Subcutaneous adipose tissue (tissue), 4 donors: ENCODE measurements around the gene MTRR. TPM values are rescaled to one million over a fixed set of nuclear protein-coding genes. Genes with fewer than 3 reads are reported as not detected.

Source experiments
- total RNA-seq, 4 donors: library from RNA; depleted of rRNA; stranded (reverse); fragments of >200 nt; gene quantifications; one replicate each; pipeline ENCODE4 v1.1.0, GENCODE V29; 2016
- TF ChIP-seq, protein P1 (sequence below): fragments of 450-650 bp; IDR thresholded peaks from one replicate; pipeline ENCODE4 v1.5.1; 2016; ENCODE audit warnings: low read depth, mild to moderate bottlenecking, control low read depth, antibody characterized with exemption, moderate library complexity

MTRR gene
- total RNA-seq, 4 donors from 2014 or later: 25.4 to 58.7 (median 31.8) TPM

DNA sequence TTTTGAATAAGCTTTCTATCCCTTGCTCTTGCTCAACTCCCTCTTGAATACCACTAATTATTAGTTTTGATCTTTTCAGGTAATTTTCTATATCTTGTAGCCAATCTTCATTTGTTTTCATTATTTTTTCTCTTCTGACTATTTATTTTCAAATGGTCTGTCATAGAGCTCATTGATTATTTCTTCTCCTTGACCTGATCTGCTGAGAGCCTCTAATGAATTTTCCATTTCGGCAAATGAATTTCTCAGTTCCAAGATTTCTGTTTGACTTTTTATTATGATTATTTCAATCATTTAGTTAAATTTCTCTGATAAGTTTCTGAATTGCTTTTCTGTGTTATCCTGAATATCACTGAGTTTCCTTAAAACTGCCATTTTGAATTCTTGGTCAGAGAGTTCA, 39.4 kb downstream of the MTRR start:
- TF ChIP-seq, protein P1, sequence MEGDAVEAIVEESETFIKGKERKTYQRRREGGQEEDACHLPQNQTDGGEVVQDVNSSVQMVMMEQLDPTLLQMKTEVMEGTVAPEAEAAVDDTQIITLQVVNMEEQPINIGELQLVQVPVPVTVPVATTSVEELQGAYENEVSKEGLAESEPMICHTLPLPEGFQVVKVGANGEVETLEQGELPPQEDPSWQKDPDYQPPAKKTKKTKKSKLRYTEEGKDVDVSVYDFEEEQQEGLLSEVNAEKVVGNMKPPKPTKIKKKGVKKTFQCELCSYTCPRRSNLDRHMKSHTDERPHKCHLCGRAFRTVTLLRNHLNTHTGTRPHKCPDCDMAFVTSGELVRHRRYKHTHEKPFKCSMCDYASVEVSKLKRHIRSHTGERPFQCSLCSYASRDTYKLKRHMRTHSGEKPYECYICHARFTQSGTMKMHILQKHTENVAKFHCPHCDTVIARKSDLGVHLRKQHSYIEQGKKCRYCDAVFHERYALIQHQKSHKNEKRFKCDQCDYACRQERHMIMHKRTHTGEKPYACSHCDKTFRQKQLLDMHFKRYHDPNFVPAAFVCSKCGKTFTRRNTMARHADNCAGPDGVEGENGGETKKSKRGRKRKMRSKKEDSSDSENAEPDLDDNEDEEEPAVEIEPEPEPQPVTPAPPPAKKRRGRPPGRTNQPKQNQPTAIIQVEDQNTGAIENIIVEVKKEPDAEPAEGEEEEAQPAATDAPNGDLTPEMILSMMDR: no peak

DNA sequence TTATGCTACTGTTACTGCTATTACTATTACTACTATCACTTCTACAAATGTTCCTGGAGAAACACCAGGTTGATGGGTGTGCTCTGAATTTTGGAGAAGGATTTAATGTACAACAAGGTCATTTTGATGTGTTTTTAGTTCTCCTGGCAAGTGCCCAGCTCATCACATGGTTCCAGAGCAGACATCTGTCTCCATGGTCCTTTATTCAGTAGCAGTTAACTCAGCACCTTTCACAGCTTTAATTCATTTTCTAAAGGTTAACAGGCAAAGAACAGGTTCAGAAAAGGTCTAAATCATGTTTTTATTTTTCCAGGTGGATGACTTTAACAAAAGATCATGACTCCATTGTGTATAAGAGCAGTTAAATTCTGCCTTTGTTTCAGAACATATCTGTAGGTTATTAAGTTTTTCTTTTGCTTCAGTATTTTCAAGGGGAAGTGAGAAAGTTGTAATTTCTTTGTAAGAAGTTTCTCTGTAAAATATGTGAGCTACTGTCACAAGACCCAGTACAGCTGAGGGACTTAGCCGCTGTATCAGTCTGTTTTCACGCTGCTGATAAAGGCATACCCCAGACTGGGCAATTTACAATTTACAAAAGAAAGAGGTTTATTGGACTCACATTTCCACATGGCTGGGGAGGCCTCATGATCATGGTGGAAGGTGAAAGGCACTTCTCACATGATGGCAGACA, 41.9 kb downstream of the MTRR start:
- TF ChIP-seq, protein P1: no peak

DNA sequence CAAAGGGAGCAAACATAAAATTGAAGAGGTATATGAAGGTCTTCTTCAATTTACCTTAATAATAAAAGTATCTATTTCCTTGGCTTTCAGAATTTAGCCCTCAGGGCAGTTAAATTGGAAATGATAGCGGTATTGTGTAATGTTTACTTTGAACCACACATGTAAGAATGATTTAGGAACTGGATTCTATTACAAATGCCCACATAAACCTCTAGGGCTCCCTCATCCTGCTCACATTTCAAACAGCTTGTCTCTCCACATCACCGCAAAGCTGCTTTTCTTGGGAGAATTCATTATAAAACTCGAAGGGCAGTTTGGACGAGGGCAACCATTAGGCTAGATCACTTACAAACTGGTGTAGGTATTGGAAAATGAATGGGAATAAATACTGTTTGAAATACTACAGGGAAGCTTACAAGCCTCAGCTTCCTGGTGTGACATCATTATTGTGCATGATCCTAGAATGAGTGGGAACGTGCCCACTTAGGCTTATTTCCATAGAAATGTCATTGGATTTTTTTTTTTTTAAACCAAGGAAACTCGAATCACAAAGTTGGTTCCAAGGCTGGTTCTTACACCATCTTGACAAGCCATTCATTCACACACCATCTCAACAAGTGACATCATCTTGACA, 47.3 kb downstream of the MTRR start:
- TF ChIP-seq, protein P1: no peak

DNA sequence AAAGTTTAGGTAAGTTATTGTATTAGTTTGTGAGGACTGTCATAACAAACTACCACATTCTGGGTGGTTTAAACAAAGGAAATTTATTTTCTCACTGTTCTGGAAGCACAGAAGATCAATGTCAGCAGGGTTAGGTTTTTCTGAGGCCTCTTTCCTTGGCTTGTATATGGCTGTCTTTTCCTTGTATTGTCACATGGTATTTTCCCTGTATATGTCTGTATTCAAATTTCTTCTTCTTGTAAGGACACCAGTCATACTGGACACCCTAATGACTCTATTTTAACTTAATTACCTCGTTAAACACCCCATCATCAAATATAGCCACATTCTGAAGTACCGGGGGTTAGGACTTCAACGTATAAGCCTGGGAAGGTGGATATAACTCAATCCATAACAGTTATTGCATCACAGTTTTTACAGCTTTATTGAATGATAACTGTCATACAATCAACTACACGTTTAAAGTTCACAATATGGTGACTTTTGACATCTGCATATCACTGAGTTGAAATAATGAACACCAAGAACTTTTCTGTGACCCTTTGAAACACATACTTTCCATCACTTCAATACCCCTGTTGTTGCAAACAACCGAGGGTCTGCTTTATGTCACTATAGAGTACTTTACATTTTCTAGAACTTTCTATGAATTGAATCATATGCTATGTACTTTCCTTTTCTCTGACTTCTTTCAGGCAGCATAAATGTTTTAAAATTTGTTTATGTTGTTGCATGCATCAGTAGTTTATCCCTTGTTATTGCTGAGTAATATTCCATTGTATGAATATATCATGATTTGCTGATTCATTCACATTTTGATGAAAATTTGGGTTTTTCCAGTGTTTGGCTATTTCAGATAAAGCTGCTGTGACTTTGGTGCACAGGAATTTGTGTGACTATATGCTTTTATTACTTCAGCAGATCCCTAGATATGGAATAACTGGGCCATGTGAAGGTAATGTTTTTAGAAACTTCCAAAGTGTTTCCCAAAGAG, 48.5 kb downstream of the MTRR start:
- TF ChIP-seq, protein P1: no peak

DNA sequence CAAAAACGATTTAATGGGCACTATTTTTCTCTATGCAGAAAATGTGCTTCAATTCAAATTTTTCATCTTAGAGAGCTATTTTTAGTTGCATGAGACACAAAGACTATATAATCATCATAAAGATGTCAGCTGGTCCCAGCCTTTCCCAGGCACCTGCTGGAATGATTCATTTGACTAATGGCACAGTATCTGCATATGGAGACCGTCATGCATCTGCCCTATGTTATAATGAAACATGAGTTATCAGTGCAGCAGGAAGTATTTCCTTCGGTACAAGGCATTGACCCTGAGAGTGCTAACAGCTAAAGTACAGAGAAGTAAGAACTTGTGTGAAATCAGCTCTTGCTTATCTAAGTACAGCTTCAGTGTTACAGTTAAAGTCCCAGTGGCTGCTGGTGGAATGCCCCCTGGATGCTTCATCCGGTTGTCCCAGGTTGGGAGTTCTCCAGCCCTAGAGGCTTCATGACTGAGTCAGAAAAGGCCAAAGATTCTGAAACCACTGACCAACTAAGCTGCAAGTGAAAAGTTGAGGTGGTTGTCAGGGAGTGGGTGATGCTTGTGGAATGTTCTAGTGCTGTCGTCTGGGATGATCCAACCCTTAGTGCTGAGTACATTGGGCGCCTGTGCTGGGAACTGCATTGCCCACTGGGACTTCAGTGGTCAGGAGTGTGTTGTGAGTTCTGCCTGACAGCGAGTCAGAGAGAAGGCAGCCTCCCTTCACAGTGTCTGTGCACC, 57.2 kb downstream of the MTRR start:
- TF ChIP-seq, protein P1: no peak

DNA sequence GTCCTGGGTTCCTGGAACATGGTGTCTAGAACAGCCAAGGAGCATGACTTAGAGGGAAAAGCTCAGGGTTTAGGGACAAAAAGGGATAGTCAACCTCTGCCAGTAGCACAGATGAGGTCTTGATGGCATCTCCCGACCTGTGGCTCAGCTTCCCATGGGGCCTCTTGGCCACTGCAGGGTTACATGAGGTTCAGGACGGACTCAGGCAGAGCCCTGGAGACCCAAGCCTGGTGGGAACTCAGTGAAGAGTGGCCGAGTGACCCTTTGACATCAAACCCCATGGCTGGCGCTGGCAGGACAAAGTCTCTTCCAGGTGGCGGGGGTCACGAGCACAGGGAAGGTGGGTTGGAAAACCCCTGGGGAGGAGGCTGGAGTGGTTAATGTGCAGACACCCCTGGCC, 57.8 kb downstream of the MTRR start:
- TF ChIP-seq, protein P1: no peak
